Hepatocyte (in vitro differentiated cells): ENCODE results near the gene TSHB.

ENCODE experiments used
- CTCF ChIP-seq: fragments of 200-600 bp; sonication (generic); IDR thresholded peaks from 2 replicates; pipeline ENCODE4 v1.5.1; 2016; ENCODE audit warnings: antibody characterized with exemption, mild to moderate bottlenecking; ENCODE audit not compliant: poor library complexity
- EZH2phosphoT487 ChIP-seq: fragments of 200-600 bp; sonication (generic); IDR thresholded peaks from one replicate; pipeline ENCODE4 v1.6.1; 2018; ENCODE audit warnings: antibody characterized with exemption, mild to moderate bottlenecking, low read depth, moderate library complexity; ENCODE audit not compliant: unreplicated experiment, severe bottlenecking

GRCh38 chr1:115046751-115047150 lies 17.1 kb downstream of the TSHB start:
- no peak for TF ChIP-seq EZH2phosphoT487
- no peak for TF ChIP-seq CTCF
